HG03521 (cell line): Measurements from ENCODE around the gene ERN2.
"Not testable (repeated sequence)": the region's sequence is repeated elsewhere in the genome, so short reads cannot be mapped to it uniquely, and the experiment has no call there.

Experiments used
- ATAC-seq: cut with Tn5 transposase; IDR thresholded peaks from one replicate; pipeline ENCODE4 v1.9.1; 2021; ENCODE audit warnings: mild to moderate bottlenecking, moderate library complexity; ENCODE audit not compliant: unreplicated experiment

ERN2 gene

DNA sequence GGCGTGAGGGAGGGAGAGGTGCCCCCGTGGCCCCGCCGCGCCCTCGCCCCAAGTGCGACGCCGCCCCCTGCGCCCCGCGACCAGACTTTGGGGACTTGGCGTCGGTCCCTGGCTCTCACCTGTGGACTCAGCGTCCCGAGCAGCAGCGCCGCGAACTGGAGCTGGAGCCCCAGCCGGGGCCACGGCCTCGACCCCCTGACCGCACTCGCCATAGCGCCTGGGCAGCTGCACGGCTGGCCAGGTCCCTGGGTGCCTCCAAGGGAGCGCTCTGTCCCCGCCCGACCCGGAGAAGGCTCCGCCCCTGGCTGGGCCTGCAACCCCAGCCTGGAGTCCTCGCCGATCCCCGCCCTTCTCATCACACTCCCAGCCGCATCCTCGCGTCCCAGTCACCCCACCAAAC is at the start of gene ERN2:
ERN2 (minus strand) TSS at position 247 of the 400 bp plus-strand sequence; CDS start at position 212, 35 bp downstream.
- ATAC-seq, result no peak

DNA sequence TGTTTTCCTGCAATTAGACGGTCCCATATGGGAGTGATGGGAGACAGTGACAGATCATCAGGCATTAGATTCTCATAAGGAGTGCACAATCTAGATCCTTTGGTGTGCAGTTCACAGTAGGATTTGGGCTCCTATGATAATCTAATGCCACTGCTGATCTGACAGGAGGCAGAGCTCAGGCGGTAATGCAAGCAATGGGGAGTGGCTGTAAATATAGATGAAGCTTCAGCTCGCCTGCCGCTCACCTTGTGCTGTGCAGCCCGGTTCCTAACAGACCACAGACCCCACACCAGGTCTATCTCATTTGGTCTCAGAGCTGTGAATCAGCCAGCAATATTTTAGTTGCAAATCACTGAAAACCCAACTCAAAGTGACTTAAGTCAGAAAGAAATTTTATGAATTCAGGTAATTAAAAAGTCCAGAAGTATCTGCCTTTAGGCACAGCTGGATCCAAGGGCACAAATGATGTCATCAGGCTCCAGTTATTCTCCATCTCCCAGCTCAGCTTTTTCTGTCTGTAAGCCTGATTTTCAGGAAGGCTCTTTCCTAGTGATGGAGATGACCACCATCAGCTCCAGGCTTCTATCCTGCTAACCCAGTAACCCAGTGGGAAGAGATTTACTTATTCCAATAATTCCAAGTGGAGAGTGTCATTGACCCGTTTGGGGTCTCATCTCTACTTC is 45.1 kb upstream of the ERN2 start:
- no peak for ATAC-seq

DNA sequence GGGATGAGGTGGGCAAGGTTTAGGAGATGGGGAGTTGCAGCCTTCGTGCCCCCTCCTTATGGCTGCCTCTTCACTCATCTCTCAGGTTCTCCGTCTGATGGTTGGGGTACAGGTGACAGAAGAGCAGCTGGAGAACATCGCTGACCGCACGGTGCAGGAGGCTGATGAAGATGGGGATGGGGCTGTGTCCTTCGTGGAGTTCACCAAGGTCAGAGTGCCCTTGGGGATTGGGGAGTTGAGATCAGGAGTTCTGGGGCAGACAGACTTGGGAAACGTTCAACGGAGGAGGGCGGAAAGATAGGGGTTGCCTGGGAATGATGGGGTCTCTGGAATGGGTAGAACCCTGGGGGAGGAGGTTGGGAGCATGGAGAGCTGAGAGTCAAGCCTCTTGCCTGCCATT is 44.1 kb upstream of the ERN2 start:
- ATAC-seq, result no peak

DNA sequence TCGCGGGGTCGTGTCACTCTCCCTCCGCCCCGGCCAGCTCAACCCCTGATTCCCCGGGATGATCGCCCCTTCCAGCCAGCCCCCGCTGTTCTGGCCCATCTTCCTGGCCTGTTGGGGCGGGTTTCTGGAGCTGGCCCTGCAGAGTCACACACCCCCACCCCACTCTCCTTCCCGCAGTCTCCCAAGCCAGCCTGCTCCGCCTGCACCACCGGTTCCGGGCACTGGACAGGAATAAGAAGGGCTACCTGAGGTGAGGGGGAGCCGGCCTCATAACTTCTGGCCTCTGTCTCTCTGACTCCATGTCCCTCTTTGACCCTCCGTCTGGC is 42.4 kb upstream of the ERN2 start:
- no peak for ATAC-seq

DNA sequence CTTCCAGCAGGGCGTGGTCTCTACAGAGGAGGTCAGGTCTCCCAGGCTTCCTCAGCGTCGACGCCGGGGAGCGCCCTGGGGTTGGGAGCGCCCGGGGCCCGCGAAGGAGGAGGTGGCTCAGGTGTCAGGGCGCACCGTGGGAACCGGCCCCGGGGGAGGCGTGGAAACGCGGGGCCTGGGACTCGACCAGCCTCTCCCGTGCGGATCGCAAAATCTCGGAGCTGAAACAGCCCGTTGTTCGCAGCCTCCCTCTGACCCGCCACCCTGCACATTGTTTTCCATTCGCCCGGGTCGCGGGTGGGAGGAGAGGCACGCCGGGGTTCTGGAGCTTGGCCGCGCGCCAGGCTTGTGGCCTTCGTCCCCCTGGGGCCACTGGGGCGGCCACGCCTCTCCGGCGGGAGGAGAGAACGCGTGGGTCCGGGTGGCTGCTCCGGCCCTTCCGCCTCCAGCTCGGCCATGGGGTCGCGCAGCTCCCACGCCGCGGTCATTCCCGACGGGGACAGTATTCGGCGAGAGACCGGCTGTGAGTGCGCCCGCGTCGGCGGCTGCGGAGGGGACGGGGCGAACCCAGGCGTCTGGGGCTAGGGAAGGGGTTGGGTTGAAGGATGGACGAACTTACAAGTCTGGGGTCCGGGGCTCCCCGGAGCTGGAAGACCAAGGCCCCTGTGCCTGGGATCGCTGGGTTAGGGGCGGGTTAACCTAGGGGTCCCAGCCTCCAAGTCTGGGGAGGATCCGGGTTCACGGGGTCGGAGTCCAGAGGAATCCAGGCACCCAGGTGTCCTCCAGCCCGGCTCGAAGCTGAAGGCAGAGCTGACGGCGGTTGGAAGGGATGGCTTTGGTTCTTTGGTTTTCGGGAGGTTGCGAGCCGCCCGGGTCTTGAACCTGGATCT is 41.8 kb upstream of the ERN2 start, which contains the start of gene CHP2:
CHP2 (plus strand) TSS at position 433 of the 890 bp plus-strand sequence; CDS start at position 457, 24 bp downstream.
- ATAC-seq, result no peak

DNA sequence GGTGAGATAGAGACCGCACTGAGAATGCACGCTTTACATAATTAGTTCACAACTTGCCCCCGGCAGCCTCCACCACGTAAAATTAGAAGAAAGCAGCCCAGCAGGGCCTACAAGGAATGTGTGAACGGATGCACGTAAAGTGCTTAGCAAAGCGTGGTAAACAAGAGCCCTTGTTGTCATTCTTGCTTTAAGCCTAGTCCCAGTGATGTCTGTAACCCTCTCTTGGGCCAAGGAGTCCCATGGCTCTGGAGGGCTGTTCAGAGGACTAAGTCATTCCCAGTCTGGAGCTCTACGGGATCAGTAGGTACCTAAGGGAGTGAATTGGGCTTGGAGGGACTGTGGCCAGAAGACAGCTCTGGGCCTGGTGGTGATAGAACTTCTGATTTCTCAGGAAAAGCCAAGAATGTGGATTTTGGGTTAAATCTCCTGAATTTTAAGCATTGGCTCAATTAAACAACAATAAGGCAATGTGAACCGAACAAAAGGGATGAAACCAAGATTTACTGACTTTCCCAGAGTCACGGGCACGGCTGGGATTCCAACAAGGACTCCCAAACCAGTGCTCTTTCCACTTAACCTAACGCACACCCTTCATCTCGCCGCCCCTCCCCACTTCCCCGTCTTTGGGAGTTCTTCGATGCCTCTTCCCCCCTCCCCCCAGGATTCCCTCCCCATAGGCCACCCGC is 41.0 kb upstream of the ERN2 start:
- no peak for ATAC-seq

DNA sequence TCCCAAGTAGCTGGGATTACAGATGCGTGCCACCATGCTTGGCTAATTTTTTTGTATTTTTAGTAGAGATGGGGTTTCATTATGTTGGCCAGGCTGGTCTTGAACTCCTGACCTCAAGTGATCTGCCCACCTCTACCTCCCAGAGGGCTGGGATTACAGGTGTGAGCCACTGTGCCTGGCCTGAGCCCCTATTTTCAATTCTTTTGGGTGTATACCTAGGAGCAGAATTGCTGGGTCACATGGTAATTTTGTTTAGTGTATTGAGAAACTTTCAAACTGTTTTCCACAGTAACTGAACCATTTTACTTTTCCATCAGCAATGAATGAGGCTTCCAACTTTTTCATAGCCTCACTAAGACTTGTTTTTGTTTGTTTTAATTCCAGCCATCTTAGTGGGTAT is 38.0 kb upstream of the ERN2 start:
- not testable (repeated sequence) for ATAC-seq

DNA sequence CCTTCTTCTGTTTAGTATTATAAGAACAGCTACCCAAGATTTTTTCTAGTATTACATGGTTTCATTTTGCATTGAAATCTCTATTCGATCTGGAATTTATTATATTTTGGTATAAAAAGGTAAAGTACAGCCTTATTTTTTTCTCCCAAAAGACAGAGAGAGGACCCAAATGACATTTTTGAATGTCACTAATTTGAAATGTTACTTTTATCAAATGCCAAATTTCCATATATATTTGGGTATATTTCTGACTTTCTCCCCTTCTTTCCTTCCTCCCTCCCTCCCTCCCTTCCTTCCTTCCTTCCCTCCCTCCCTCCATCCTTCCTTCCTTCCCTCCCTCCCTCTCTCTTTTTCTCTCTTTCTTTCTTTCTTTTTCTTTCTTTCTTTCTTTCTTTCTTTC is 35.6 kb upstream of the ERN2 start:
- no peak for ATAC-seq

DNA sequence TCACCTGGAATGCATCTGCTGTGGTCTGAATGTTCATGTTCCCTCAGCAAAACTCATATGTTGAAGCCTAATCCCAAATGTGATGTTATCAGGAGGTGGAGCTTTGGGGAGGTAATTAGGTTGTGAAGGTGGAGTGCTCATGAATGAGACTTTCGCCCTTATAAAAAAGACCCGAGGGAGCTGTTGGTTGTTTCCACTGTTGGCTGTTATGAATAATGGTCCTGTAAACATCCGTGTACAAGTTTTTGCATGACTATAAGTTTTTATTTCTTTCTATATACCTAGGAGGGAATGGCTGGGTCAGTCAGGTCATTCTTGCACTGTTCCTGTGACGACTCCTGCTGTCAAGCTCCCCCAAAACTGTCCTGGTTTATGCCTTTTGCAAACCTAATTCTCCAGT is 32.2 kb upstream of the ERN2 start:
- ATAC-seq, result no peak

DNA sequence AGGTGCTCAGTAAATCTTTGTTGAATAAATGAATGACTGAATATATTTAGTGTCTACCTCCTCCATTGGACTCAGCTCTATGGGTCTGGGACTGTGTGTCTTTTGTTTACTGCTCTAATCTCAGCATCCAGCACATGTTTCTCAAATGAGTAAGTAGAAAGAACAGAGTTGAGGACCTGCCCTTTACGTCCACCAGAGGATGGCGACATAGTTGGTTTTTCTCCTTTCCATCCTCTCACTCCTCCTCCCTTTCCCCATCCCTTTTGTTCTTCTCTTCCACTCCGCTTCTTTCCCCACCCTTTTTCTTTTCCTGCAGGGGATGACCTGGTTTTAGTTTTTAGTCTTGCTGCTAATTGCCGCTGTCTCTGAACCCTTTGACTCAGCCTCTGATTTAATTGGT is 29.7 kb upstream of the ERN2 start:
- ATAC-seq, result no peak

DNA sequence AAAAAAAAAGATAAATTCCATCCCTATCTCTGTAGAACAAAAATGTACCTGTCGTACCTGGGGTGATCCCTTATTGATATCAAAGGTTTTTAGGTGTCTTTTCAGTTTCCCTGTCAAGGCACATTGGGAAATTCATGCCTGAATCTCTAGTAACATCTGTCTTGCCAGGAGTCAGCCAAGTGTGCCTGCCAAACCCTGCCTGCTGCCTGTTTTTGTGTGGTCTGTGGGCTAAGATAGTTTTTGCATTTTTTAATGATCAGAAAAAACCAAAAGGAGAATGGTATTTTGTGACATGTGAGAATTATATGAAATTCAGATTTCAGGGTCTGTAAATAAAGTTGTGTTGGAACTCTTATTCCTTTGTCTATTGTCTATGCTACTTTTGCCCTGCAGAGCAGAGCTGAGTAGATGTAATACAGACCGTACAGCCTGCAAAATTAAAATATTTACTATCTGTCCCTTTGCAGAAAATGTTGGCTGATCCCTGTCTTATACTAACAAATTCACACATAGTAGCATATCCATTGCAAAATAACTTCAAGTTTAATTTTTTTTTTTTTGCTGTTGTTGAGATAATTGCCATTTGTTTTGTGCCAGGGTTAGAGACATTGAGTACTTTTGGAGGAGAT is 28.8 kb upstream of the ERN2 start:
- ATAC-seq, result no peak

DNA sequence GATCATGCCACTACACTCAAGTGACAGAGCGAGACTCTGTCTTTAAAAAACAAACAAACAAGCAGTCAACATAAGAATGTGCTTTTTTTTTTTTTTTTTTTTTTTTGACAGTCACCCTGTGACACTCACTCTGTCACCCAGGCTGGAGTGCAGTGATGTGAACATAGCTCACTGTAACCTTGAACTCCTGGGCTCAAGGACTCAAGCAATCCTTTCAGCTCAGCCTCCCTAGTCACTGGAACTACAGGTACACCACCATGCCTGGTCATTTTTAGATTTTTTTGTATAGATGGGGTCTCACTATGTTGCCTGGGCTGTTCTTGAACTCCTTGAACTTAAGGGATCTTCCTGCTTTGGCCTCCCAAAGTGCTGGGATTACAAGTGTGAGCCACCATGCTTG is 26.5 kb upstream of the ERN2 start:
- ATAC-seq, result no peak

DNA sequence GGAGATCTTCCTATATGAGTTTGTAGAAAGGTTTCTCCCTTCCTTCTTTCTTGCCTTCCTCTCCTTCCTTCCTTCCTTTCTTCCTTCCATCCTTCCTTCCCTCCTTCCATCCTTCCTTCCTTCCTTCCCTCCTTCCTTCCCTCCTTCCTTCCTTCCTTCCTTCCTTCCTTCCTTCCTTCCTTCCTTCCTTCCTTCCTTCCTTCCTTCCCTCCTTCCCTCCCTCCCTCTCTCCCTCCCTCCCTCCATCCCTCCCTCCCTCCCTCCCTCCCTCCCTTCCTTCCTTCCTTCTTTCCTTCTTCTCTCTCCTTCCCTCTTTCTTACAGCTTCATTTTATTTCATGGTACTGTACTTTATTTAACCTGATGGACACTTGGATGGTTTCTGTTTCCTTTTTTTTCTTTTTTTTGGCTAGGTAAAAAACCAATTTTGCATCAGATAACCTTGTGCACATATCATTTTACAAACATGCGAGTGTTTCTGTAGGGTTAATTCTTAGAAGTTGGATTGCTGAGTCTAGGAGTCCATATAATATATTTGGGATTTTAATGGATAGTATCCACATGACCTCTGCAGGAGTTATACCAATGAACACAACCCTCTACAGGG is 24.5 kb upstream of the ERN2 start:
- not testable (repeated sequence) for ATAC-seq

DNA sequence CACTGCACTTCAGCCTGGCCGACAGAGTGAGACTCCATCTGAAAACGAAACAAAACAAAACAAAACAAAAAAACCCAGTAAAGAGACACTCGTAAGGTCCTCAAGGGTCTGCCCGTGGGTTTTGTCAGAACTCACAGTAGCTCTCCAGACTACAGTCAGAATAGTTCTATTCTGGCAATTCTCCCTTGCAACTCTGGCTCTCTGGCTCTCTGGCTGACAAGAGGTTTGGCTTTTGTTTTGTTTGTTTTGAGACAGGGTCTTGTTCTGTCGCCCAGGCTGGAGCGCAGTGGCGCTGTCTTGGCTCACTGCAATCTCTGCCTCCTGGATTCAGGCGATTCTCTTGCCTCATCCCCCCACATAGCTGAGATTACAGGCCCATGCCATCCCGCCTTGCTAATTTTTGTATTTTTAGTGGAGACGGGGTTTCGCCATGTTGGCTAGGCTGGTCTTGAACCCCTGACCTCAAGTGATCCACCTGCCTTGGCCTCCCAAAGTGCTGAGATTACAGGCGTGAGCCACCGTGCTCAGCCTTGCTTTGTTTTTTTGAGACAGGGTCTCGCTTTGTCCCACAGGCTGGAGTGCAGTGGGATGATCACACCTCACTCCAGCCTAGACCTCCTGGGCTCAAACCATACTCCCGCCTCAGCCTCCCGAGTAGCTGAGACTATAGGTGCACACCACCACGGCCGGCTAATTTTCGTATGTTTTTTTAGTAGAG is 21.3 kb upstream of the ERN2 start:
- ATAC-seq, result no peak

DNA sequence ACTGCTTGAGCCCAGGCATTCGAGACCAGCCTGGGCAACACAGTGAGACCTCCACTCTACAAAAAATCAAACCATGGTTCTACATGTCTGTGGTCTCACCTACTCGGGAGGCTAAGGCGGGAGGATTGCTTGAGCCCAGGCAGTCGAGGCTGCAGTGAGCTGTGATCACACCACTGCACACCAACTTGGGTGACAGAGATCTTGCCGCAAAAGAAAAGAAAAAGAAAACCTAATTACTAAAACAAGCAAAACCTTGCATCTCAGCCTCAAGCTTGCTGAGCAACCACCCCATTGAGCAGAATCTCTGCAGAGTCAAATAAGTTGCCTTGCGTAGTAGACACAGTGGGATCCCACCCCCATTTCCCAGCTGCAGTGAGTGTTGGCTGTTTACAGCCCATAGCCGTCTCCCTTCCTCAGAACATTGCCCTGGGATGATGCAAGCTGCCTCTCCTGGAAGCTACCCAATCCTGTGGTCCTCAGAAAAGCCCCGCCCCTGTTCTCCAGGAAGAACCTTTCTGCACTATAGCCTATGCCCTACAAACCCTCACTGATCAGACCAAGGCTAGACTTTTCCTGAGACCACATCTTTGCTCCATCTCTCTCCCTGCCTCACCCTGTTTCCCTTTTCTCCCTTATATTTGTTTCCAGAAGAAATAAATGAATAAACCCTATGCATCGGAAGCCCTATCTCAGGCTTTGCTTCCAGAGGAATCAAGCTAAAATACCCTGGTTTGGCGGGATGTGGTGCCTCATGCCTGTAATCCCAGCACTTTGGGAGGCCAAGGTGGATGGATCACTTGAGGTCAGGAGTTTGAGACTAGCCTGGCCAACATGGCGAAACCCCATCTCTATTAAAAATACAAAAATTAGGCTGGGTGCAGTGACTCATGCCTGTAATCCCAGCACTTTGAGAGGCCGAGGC is 16.7 kb upstream of the ERN2 start:
- ATAC-seq, result no peak

DNA sequence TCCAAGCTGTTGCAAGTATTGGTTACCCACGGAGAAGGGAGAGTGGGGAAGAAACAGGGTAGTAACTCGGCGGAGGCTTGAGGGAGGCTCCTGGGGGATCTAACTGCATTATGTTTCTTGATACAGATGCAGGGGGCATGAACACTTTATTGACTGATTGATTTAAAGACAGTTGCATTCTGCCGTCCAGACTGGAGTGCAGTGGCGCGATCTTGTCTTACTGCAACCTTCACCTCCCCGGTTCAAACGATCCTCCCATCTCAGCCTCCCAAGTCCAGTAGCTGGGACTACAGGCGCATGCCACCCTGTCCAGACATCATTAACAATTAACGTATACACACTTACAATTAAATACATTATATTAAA is 15.1 kb upstream of the ERN2 start:
- no peak for ATAC-seq

DNA sequence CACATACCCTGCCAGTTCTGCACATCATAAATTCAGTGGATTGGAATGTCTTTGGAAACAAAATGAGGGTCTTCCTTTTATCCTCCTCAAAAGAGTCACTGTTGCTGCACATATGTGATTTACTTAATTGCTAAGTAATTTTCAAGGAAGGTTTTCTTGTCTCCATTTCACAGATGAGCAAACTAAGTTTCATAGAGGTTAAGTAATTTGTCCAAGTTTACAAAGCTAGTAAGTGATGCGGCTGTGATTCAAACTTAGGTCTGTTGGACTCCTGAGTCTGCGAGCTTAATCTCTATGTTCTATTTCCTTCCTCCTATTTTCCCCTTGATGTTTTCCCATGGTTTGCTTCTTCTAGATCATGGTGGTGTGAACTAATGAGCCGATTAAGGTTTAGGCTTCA is 13.7 kb upstream of the ERN2 start:
- ATAC-seq, result no peak

DNA sequence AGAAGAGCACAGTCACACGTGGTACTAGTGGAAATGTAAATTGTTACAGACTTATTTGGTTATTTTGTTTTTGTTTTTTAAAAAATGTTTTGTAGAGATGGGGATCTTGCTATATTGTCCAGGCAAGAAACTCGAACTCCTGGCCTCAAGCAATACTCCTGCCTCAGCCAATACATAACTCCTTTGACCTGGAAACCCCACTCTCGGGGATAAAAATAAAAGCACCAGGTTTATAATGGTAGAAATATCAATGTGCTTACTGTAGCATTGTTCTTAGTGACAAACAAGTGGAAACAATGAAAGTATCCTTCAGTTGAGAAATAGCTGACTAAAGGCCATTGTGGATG is 11.7 kb upstream of the ERN2 start:
- ATAC-seq, result no peak

DNA sequence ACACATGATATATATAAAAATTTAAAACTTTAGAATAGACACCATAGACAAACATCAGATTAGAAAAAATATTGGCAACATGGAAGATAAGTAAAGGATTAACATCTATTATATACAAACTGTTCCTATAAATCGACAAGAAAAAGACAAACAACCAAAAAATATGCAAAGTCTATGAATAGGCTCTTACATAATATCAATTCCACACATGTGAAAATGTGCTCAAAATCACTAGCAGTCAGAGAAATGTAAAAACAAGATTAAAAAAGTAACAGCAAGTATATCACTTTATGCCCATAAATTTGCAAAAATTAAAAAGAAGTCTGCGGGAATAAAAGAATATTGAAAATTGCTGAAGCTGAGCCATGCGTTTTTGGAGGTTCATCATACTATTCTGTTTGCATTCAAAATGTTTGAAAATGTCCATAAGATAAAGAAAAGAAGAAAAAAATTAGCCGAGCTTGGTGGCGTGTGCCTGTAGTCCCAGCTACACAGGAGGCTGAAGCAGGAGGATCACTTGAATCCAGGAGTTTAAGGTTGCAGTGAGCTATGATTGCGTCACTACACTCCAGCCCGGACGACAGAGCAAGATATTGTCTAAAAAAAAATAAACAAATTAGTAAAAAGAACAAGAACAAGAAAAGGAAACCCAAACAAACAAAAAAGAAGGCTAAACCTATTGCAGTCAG is 11.2 kb upstream of the ERN2 start:
- ATAC-seq, result no peak
